GM12878 (cell line): ENCODE data around the gene RAD51B. TPM values are rescaled to one million over a fixed set of nuclear protein-coding genes. Genes with fewer than 3 reads are reported as not detected.

ENCODE experiments used
- ATAC-seq: fragments of 200-7000 bp; cut with Tn5 transposase; 3 replicates; pipeline ENCODE4 v1.9.1; 2020; ENCODE audit warnings: mild to moderate bottlenecking, moderate library complexity
- BruUV-seq: library from RNA; stranded (reverse); fragments of 400-500 nt; replicated peaks from 2 replicates; lab custom pipeline; 2021; lab: Mats Ljungman, UMichigan
- CTCF ChIA-PET: fragments of 300-600 bp; sonication (Branson Sonifier 250); formaldehyde crosslinking; extraction: SDS; loops from one replicate; lab custom pipeline; 2021; ENCODE audit warnings: inconsistent platforms; lab: Yijun Ruan, JAX
- POLR2A ChIA-PET: fragments of 350-600 bp; formaldehyde crosslinking; extraction: SDS; loops from one replicate; lab custom pipeline; 2021; ENCODE audit warnings: inconsistent platforms; lab: Charles Lee
- RAD21 ChIA-PET: fragments of 300-600 bp; sonication (Branson Sonifier 250); formaldehyde crosslinking; loops from one replicate; lab custom pipeline; 2023; ENCODE audit warnings: antibody characterized with exemption; ENCODE audit not compliant: unreplicated experiment; lab: Charles Lee
- SMC1A ChIA-PET: fragments of 300-600 bp; sonication (Branson Sonifier 250); formaldehyde crosslinking; loops from one replicate; lab custom pipeline; 2023; ENCODE audit not compliant: unreplicated experiment, uncharacterized antibody; lab: Charles Lee
- DNase-seq: peaks from one replicate; pipeline ENCODE4 v3.0.0-alpha.2; 2011; ENCODE audit warnings: low read depth, low spot score
- FAIRE-seq: peaks from 3 replicates; lab custom pipeline; 2011; peaks lifted over from hg19 to GRCh38; lab: Jason Lieb, UNC
- H2AFZ ChIP-seq: 2 replicates; pipeline ENCODE4 v1.6.0; 2011; ENCODE audit warnings: low read depth, low read length, control low read depth; ENCODE audit not compliant: control insufficient read depth
- H3K27ac ChIP-seq: 2 replicates; pipeline ENCODE4 v1.5.1; 2011; ENCODE audit warnings: control low read depth; ENCODE audit not compliant: control insufficient read depth, insufficient read depth
- H3K27me3 ChIP-seq, 2 experiments: replicated peaks in 1 of 2; 2 replicates each; pipeline versions ENCODE4 v1.6.0 to v1.6.1; 2011; ENCODE audit warnings: low read length in 1 of 2; ENCODE audit not compliant: control insufficient read depth in 2 of 2, insufficient read depth in 2 of 2
- H3K36me3 ChIP-seq, 2 experiments: 2 replicates each; pipeline ENCODE4 v1.5.1; 2011; ENCODE audit warnings: low read length in 1 of 2; ENCODE audit not compliant: control insufficient read depth in 2 of 2, insufficient read depth in 2 of 2
- H3K4me1 ChIP-seq: 2 replicates; pipeline ENCODE4 v1.6.1; 2011; ENCODE audit warnings: mild to moderate bottlenecking, low read length, moderate library complexity, mixed read lengths; ENCODE audit not compliant: control insufficient read depth, insufficient read depth
- H3K4me2 ChIP-seq: 2 replicates; pipeline ENCODE4 v1.6.0; 2011; ENCODE audit warnings: control low read depth; ENCODE audit not compliant: control insufficient read depth, insufficient read depth
- H3K4me3 ChIP-seq: fragments of 200-600 bp; sonication (generic); 2 replicates; pipeline ENCODE4 v1.5.1; 2016
- H3K79me2 ChIP-seq: 2 replicates; pipeline ENCODE4 v1.6.0; 2011; ENCODE audit warnings: low read length; ENCODE audit not compliant: control insufficient read depth, insufficient read depth
- H3K9ac ChIP-seq: 2 replicates; pipeline ENCODE4 v1.8.0; 2011; ENCODE audit warnings: low read length, control low read depth, mixed read lengths; ENCODE audit not compliant: control insufficient read depth, insufficient read depth
- H3K9me3 ChIP-seq: replicated peaks from 3 replicates; pipeline ENCODE4 v1.5.1; 2011; ENCODE audit warnings: mild to moderate bottlenecking, low read length; ENCODE audit not compliant: control insufficient read depth, insufficient read depth
- H4K20me1 ChIP-seq: 2 replicates; pipeline ENCODE4 v1.6.0; 2011; ENCODE audit not compliant: control insufficient read depth, insufficient read depth
- ASH2L ChIP-seq: fragments of 300-600, 200-600 bp; sonication (generic); IDR thresholded peaks from 2 replicates; pipeline ENCODE4 v1.6.1; 2017; ENCODE audit warnings: low read depth, mild to moderate bottlenecking, borderline replicate concordance
- BHLHE40 ChIP-seq, 2 experiments: fragments of 450-650 bp in 1 of 2; IDR thresholded peaks; 2 replicates each; pipeline ENCODE4 v1.6.1; 2011 to 2017; ENCODE audit warnings: low read depth in 2 of 2, borderline replicate concordance in 1 of 2, improper control_type of control experiment in 1 of 2, low read length in 1 of 2, mild to moderate bottlenecking in 1 of 2
- FOXK2 ChIP-seq: fragments of 450-650 bp; IDR thresholded peaks from 2 replicates; pipeline ENCODE4 v1.6.1; 2017; ENCODE audit warnings: mild to moderate bottlenecking, moderate library complexity
- FOXM1 ChIP-seq: IDR thresholded peaks from 2 replicates; pipeline ENCODE4 v1.6.1; 2012; ENCODE audit warnings: low read depth, mild to moderate bottlenecking, inconsistent platforms, low read length, moderate library complexity
- JUND ChIP-seq: IDR thresholded peaks from 2 replicates; pipeline ENCODE4 v1.6.1; 2012; ENCODE audit warnings: low read depth, mild to moderate bottlenecking, low read length, improper control_type of control experiment, moderate library complexity
- LARP7 ChIP-seq: fragments of 450-650 bp; IDR thresholded peaks from 2 replicates; pipeline ENCODE4 v1.6.1; 2017; ENCODE audit warnings: mild to moderate bottlenecking
- MTA3 ChIP-seq: IDR thresholded peaks from 2 replicates; pipeline ENCODE4 v1.6.1; 2012; ENCODE audit warnings: low read length, inconsistent platforms, borderline replicate concordance
- PBX3 ChIP-seq: IDR thresholded peaks from 2 replicates; pipeline ENCODE4 v1.6.1; 2011; ENCODE audit warnings: mild to moderate bottlenecking, low read depth, low read length, moderate library complexity; ENCODE audit not compliant: insufficient replicate concordance
- RB1 ChIP-seq: fragments of 450-650 bp; formaldehyde crosslinking; IDR thresholded peaks from 2 replicates; pipeline ENCODE4 v1.6.1; 2017; ENCODE audit warnings: mild to moderate bottlenecking, borderline replicate concordance
- RUNX3 ChIP-seq: IDR thresholded peaks from 2 replicates; pipeline ENCODE4 v1.6.1; 2012; ENCODE audit warnings: low read length, inconsistent platforms
- SPI1 ChIP-seq: IDR thresholded peaks from 2 replicates; pipeline ENCODE4 v1.6.1; 2011; ENCODE audit warnings: low read depth, mild to moderate bottlenecking, low read length, moderate library complexity, borderline replicate concordance; ENCODE audit not compliant: insufficient read depth
- TCF7 ChIP-seq: IDR thresholded peaks from 2 replicates; pipeline ENCODE4 v1.6.1; 2014; ENCODE audit warnings: antibody characterized with exemption, borderline replicate concordance
- WGBS: methylation state at CpG from one replicate; pipeline ENCODE4 v1.1.6; 2016; ENCODE audit warnings: low lambda C conversion rate; ENCODE audit not compliant: insufficient replicate concordance, insufficient coverage; ENCODE audit errors: missing lambda C conversion rate; 5-methylcytosine and 5-hydroxymethylcytosine counted together
- in situ Hi-C: fragments of 300-500 bp; cut with MboI; formaldehyde crosslinking; loops from 9 replicates; pipeline ENCODE4 v1.14.3; 2018; ENCODE audit warnings: mixed read lengths
- intact Hi-C: fragments of 100-400 bp; cut with micrococcal nuclease; formaldehyde crosslinking; loops from one replicate; pipeline ENCODE4 v1.14.2; 2022; ENCODE audit not compliant: unreplicated experiment
- polyA plus RNA-seq, 11 experiments: library from polyadenylated mRNA; depleted of rRNA in 4 of 11; unstranded in 6 of 11; stranded (reverse) in 5 of 11; fragments of >200 nt; fragmentation: Nextera tagmentation in 4 of 11; fragmentation: Illumina TruSeq in 1 of 11; extraction: Ambion mirVana in 4 of 11; extraction: Trizol in 1 of 11; gene quantifications; 1 replicate in 1 of 11; 2 replicates in 10 of 11; pipeline versions ENCODE4 v1.2.1 to v1.2.3, GENCODE V29; 2011 to 2016; ENCODE audit warnings: inconsistent platforms in 2 of 11, missing spikeins in 2 of 11, low read depth in 1 of 11
- total RNA-seq, 4 experiments: library from RNA; depleted of rRNA in 3 of 4; stranded (reverse); fragments of >200 nt in 3 of 4; fragmentation: Illumina TruSeq in 1 of 4; extraction: Trizol in 1 of 4; gene quantifications; 2 replicates each; pipeline versions ENCODE4 v1.2.1 to v1.2.3, GENCODE V29; 2013 to 2021
- TF ChIP-seq, protein P1 (sequence below): IDR thresholded peaks from 2 replicates; pipeline ENCODE4 v1.6.1; 2011; ENCODE audit warnings: low read depth, mild to moderate bottlenecking, low read length, moderate library complexity, borderline replicate concordance; ENCODE audit errors: extremely low read depth
- TF ChIP-seq, protein P2 (sequence below): fragments of 450-650 bp; IDR thresholded peaks from 2 replicates; pipeline ENCODE4 v1.6.1; 2014; ENCODE audit warnings: mild to moderate bottlenecking

RAD51B gene
- total and polyA plus RNA-seq, 10 of the 15 experiments (the other 5 are each of a cell fraction or from before 2014, with no cell fraction given) = 9.8 to 26.8 (median 21.3) TPM

GRCh38 chr14:68106905-68107304, 287.3 kb downstream of the RAD51B start (continued):
- no peak for TF ChIP-seq PBX3

- no peaks in the 10 kb centered on the region for H3K79me2 ChIP-seq
- no peak overlapping the region for H3K4me2 ChIP-seq
- ChIA-PET POLR2A (no interaction called here), SMC1A (interaction anchor here (1.0 to 1.5 kb wide), 2 partner anchors 18 to 24 kb away, joined by 3 read pairs; no protein-coding TSS in a partner anchor), CTCF (no interaction called here), RAD21 (no interaction called here)
- no peaks in the 10 kb centered on the region for H3K36me3 ChIP-seq
- peaks cover 3% of the 10 kb centered on the region for H3K4me1 ChIP-seq
- no peak for DNase-seq
- FAIRE-seq = no peak
- BruUV-seq = no TSS peak
- intact Hi-C loops (no loop called here), in situ Hi-C loops (no loop called here)
- no peak overlapping the region for H3K9ac ChIP-seq
- H3K27ac ChIP-seq = no peak overlapping the region
- no peaks in the 10 kb centered on the region for H4K20me1 ChIP-seq
- H2AFZ ChIP-seq = no peak overlapping the region
- no peak for ATAC-seq
- no peaks in the 10 kb centered on the region for H3K27me3 ChIP-seq
- over 99% methylated on average over 4 of the region's 4 CpGs for WGBS
- no peak for TF ChIP-seq FOXK2
- no peak for TF ChIP-seq JUND
- TF ChIP-seq FOXM1 = no peak
- TF ChIP-seq SPI1 = no peak
- TF ChIP-seq LARP7 = no peak
- no peak for TF ChIP-seq RB1
- TF ChIP-seq MTA3 = no peak
- TF ChIP-seq TCF7 = no peak
- TF ChIP-seq, protein P1, sequence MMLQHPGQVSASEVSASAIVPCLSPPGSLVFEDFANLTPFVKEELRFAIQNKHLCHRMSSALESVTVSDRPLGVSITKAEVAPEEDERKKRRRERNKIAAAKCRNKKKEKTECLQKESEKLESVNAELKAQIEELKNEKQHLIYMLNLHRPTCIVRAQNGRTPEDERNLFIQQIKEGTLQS = no peak
- TF ChIP-seq ASH2L = no peak
- TF ChIP-seq, protein P2, sequence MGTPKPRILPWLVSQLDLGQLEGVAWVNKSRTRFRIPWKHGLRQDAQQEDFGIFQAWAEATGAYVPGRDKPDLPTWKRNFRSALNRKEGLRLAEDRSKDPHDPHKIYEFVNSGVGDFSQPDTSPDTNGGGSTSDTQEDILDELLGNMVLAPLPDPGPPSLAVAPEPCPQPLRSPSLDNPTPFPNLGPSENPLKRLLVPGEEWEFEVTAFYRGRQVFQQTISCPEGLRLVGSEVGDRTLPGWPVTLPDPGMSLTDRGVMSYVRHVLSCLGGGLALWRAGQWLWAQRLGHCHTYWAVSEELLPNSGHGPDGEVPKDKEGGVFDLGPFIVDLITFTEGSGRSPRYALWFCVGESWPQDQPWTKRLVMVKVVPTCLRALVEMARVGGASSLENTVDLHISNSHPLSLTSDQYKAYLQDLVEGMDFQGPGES = no peak
- TF ChIP-seq RUNX3 = no peak
- no peak for TF ChIP-seq BHLHE40 (IDR thresholded peaks at IDR 0.05; ENCODE audit: borderline replicate concordance in 1 of 2, low read depth in 2 of 2, low read length in 1 of 2)
- H3K4me3 ChIP-seq = no peak overlapping the region
- no peaks in the 10 kb centered on the region for H3K9me3 ChIP-seq
Measured at GRCh38 chr14:68109132-68109900, 289.7 kb downstream of the RAD51B start.
